ENCODE results near the gene PLCH2.

PLCH2 gene

DNA sequence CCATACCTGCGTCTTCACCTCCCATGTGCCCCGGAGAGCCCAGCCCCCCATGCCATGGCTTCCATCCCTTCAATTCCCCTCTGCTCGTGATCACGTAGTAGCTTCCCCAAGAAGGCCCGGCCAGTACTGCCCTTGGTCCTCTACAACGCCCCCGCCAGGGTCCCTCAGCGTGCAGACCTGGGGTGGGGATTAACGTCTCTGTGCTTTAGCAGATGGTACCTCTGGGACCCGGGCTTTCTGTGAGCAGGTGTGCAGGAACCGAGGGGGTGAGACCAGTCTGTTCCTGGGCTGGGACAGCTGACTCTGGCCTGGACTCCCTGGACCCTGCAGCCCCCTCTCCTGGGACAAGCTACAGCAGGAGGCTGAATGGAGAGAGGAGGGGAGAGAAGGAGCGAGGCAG lies 1.2 kb downstream of the PLCH2 start:
- DNase-seq (ENCODE audit: low read depth, low spot score): no peak

- DNase-seq (ENCODE audit: low read depth, low spot score): no peak
Measured at GRCh38 chr1:2477791-2478499, 1.9 kb downstream of the PLCH2 start.

DNA sequence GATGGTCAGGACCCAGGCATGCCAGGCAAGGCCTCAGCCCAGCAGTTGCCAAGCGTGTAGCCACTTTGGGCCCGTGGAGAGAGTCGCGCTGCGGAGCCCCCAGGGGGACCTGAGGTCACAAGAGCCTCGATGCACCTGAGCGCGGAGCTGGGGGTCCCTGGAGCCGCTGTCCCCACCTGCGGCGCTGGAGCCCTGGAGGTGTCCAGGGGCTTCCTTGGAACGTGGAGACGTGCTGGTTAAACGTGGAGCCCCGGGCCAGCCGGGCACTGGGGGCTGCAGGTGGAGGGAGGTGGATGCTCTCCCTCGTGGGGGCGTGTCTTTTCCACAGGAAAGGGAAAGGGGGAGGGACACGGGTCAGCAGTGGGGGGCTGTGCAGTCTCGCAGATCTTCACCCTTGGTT lies 3.1 kb downstream of the PLCH2 start:
- DNase-seq (ENCODE audit: low read depth, low spot score): no peak

GRCh38 chr1:2479618-2480017 lies 3.5 kb downstream of the PLCH2 start:
- DNase-seq (ENCODE audit: low read depth, low spot score): no peak

- no peak for DNase-seq (ENCODE audit: low read depth, low spot score)
Measured at GRCh38 chr1:2480236-2480985, 4.3 kb downstream of the PLCH2 start.

DNA sequence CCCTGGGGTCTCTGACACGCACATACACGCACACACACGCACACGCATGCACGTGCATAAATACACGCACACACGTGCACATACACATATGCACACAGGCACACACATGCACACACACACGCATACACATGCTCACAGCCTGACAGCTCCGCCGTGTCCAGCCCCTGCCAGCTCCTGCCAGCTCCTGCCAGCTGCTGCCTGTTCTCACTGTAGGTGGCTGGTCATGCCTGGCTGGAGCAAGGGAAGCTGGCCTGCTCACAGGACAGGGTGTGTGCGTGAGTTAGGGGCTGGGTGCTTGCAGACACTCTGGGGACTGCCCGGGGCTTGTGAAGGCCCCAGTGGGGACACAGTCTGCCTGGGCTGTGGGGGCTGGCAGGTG lies 4.9 kb downstream of the PLCH2 start:
- DNase-seq (ENCODE audit: low read depth, low spot score): no peak

DNA sequence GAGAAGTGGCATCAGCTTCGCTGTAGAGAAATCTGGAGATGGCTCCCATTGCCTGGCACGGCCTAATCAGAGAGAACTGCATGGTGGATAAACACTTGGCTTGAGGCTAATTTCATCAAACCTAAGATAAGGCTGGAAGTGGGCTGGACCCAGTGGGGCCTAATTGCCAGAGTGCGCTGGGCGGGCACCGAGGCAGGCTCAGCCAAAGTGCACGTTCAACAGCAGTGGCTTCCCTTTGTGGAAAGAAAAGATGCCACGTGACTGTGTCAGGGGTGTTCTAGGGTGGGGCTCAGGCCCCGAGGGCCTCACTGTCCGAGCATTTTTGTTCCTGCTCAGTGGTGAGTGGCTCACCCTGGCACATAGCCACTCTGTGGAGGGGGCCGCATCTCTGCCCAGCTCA lies 5.8 kb downstream of the PLCH2 start:
- no peak for DNase-seq (ENCODE audit: low read depth, low spot score)

DNA sequence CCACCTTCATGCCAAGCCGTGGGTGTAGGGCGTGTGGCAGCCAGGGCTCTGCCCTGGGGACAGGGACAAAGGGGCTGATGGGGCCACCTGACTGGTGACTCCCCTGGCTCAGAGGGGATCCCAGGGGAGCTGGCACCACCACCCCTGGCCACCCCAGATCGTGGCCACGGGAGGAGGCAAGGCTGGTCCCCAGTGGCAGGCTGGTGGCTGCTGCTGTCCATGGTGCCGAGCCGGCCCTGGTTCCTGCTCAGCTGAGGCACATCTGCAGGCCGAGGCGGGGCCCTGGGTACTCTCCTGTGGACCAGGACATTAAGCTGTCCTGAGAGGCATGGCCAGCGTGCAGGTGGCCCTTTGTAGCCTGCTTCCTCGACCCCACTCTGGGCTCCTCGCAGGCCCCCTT lies 6.5 kb downstream of the PLCH2 start:
- DNase-seq (ENCODE audit: low read depth, low spot score): no peak

GRCh38 chr1:2483026-2483425 lies 6.9 kb downstream of the PLCH2 start:
- DNase-seq (ENCODE audit: low read depth, low spot score): no peak

GRCh38 chr1:2483970-2484369 lies 7.9 kb downstream of the PLCH2 start:
- DNase-seq (ENCODE audit: low read depth, low spot score): no peak

DNA sequence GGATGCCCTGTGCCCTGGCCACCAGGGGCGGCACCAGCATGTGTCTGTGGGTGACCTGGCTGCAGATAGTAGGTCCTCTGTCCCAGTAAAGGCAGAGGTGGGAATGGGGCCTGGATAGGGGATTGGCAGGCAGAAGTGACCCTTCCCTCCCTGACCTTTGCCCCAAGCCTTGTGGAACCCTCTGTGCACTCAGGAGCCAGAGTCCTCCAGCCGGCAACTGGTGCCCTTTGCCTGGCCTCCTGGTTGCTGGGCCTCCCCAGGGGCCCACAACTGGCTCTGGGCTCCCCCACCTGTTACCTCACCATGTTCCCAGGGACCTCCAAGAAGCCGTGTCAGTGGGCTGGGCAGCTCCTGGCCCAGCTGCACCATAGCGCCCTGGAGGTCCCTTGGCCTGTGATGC lies 10.0 kb downstream of the PLCH2 start:
- DNase-seq (ENCODE audit: low read depth, low spot score): no peak

- DNase-seq (ENCODE audit: low read depth, low spot score): no peak
Measured at GRCh38 chr1:2486558-2486957, 10.5 kb downstream of the PLCH2 start.

DNA sequence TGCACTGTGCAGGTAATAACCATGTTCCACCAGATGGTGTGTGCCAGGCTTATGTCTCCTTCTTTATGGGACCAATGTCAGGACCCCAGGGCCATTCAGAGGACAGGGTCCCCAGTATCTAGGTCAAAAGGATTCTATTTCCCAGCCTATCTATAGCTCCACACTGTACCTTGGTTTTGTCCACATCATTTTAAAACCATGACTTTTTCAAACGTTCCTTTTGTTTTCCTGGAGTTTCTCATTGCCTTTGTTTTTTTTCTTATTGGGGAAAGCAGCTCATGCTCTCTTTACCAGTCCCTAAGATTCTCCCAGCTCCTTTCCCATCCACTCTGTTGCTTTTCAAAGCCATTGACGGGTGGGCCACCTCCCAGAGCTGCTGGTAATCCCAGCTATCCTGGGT lies 12.6 kb downstream of the PLCH2 start:
- no peak for DNase-seq (ENCODE audit: low read depth, low spot score)

DNA sequence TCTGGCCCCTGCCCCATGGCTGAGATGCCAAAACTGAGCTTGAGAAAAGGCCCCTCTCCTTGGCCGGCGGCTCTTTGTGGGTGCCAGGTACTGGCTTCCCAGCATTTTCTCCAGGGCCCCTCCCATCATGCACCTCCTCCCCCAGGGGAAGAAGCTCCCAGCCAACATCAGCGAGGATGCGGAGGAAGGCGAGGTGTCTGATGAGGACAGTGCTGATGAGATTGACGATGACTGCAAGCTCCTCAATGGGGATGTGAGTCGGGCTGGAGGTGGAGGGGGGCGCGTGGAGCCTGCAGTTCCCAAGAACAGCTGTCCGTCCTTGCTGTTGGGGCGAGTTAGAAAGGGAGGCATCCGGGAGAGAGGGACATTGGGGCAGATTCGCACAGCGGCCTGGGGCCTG lies 13.5 kb downstream of the PLCH2 start:
- DNase-seq (ENCODE audit: low read depth, low spot score): no peak

GRCh38 chr1:2492091-2492490 lies 16.0 kb downstream of the PLCH2 start:
- DNase-seq (ENCODE audit: low read depth, low spot score): no peak

DNA sequence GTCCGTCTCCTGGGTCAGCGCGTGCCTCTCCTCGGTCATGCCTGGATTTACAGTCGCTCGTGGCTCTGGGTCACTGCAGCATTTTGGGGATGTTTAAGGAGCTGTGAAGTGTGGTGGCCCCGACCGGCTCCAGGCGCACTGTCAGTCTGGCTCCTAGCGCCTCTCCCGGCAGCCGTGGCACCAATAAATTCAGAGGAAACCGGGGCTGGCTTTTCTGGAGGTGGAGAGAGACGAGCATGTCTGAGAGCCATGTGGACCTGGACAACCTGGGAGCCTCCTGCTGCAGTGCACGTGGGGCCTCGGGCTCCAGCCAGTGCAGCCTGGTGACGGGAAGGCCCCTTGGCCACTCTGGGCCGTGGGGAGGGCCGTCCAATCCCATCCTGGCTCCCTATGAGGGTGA lies 17.1 kb downstream of the PLCH2 start:
- no peak for DNase-seq (ENCODE audit: low read depth, low spot score)

GRCh38 chr1:2493691-2494322 lies 17.7 kb downstream of the PLCH2 start:
- no peak for DNase-seq (ENCODE audit: low read depth, low spot score)

DNA sequence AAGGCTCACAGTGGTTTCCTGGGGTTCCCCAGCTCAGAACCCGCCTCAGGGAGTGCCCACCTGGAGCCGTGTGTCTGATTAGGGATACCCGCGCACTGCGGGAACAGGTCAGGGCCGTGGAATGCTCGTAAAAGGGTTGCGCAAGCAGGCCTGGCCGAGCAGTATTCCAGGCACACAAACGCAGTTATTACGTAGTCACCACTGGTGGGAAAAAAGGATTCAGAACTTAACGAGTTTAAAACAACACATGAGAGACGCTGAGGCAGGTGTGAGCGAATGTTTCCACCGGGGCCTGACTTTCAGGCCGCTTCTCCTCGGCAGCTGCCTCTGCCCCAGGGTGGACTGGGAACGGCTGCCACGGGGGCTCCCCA lies 18.2 kb downstream of the PLCH2 start:
- no peak for DNase-seq (ENCODE audit: low read depth, low spot score)

DNA sequence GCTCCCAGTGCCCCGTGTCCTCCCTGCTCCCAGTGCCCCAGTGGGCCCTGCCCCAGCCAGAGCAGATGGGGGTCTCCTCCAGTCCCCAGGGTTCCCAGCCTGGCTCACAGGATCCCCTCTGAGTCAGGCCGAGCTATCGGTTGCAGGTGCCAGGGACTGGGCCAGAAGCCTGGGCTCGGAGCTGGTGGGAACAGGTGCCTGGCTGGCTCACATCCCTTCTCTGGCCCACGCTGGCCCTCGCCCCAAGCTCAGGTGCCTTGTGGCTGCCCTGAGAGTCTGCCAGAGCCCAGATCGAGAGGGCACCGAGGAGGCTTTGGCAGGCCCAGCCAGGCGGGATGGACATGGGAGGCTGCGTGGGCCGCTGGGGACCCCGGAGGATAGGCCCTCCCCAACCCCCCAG lies 18.9 kb downstream of the PLCH2 start:
- no peak for DNase-seq (ENCODE audit: low read depth, low spot score)

DNA sequence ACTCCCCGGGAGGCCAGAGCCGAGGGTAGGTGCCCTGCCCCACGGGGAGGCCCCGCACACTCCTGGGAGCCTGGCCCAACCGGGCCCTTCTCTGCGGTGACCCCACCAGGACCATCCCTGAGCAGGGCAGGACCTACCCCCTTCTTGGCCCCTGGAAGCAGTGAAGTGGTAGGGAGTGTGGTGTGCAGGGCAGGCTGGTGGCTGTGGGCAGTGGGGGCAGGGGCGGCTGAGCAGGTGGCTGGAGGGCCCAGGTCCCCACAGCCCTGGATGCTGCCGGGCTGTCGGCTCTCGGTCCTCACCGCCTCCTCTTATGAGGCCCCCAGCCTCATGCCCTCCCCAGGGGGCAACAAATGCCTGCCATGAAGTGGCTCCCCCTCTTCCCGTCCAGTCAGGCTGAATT lies 19.5 kb downstream of the PLCH2 start:
- no peak for DNase-seq (ENCODE audit: low read depth, low spot score)

DNA sequence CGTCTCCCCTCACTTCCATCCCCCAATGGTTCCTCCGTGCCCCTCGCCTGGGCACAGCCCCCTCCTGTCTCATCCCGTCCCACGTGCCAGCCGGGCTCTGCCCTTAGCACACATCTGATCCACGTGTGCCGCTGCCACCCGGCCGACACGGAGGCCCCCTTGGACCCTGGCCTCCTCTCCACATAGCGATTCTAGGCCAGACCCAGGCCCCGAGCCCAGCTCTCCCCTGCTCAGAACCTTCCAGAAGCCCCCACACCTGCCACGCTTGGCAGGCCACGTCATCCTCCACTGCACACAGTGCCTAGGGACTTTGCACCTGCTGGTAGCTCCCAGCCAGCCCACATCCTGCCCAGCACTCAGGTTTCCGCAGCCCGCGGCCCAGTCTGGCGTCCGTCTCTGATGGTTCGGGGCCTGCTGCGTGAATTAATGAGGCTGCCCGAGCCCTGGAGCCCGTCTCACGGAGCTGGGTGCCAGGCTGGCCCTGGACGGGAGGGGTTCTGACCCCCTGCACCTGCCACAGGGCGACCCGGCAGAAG lies 20.1 kb downstream of the PLCH2 start:
- DNase-seq (ENCODE audit: low read depth, low spot score): no peak

- no peak for DNase-seq (ENCODE audit: low read depth, low spot score)
Measured at GRCh38 chr1:2496746-2497145, 20.7 kb downstream of the PLCH2 start.

DNA sequence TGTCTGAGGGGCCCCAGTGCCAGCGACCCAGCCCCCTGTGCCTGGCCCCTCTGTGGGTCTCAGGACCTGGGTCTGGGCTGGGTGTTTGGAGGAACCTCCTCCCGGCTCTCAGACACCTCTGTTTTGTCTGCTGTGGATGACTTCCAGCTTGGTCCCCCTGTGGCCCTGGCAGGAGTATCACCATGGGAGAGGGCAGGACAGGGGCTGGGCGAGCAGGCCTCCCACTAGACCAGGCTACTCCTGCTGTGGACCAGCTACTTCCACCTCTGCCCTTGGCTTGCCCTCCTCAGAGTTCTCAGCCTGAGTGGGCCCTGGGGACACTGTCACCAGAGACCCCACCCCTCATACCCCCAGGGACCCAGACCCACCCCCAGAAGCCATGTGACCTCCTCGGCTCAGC lies 21.8 kb downstream of the PLCH2 start:
- no peak for DNase-seq (ENCODE audit: low read depth, low spot score)
